Measurements from ENCODE around the gene PAX7.
A peak's percentile ranks its signal among the peaks of the same experiment; 100 is the strongest.
"Not testable (repeated sequence)": the region's sequence is repeated elsewhere in the genome, so short reads cannot be mapped to it uniquely, and the experiment has no call there.

The PAX7 gene

GRCh38 chr1:18667333-18667732 lies 36.7 kb downstream of the PAX7 start:
- DNase-seq = no peak

GRCh38 chr1:18668046-18668445 lies 37.4 kb downstream of the PAX7 start:
- DNase-seq = no peak

GRCh38 chr1:18668750-18669404 lies 38.2 kb downstream of the PAX7 start:
- DNase-seq = no peak

- DNase-seq = no peak
Measured at GRCh38 chr1:18670121-18670867, 39.6 kb downstream of the PAX7 start.

GRCh38 chr1:18670868-18671225 lies 40.2 kb downstream of the PAX7 start:
- no peak for DNase-seq

- DNase-seq = no peak
Measured at GRCh38 chr1:18673976-18674375, 43.3 kb downstream of the PAX7 start.

GRCh38 chr1:18676332-18676781 lies 45.7 kb downstream of the PAX7 start:
- DNase-seq = no peak

- peak; percentile 2 for DNase-seq
Measured at GRCh38 chr1:18681423-18681835, 50.8 kb downstream of the PAX7 start.

GRCh38 chr1:18682375-18682774 lies 51.7 kb downstream of the PAX7 start:
- no peak for DNase-seq

- no peak for DNase-seq
Measured at GRCh38 chr1:18684303-18684702, 53.7 kb downstream of the PAX7 start.

- no peak for DNase-seq
Measured at GRCh38 chr1:18686540-18686939, 55.9 kb downstream of the PAX7 start.

- no peak for DNase-seq
Measured at GRCh38 chr1:18687273-18687672, 56.6 kb downstream of the PAX7 start.

- DNase-seq = no peak
Measured at GRCh38 chr1:18691648-18692047, 61.0 kb downstream of the PAX7 start.

GRCh38 chr1:18693256-18694098 lies 62.8 kb downstream of the PAX7 start:
- no peak for DNase-seq

- not testable (repeated sequence) for DNase-seq
Measured at GRCh38 chr1:18694289-18694688, 63.6 kb downstream of the PAX7 start.

- no peak for DNase-seq
Measured at GRCh38 chr1:18697541-18697940, 66.9 kb downstream of the PAX7 start.

GRCh38 chr1:18700530-18700929 lies 69.9 kb downstream of the PAX7 start:
- DNase-seq = no peak

GRCh38 chr1:18701183-18701582 lies 70.5 kb downstream of the PAX7 start:
- DNase-seq = no peak

GRCh38 chr1:18703041-18703621 lies 72.5 kb downstream of the PAX7 start:
- no peak for DNase-seq

GRCh38 chr1:18705811-18706210 lies 75.2 kb downstream of the PAX7 start:
- no peak for DNase-seq

GRCh38 chr1:18707696-18708257 lies 77.1 kb downstream of the PAX7 start:
- no peak for DNase-seq

GRCh38 chr1:18710002-18710401 lies 79.4 kb downstream of the PAX7 start:
- DNase-seq = no peak

- DNase-seq = no peak
Measured at GRCh38 chr1:18711003-18711402, 80.4 kb downstream of the PAX7 start.

Data from NCI-H446 treated with DMSO at 0.1 percent for 48 hours (cell line).